ENCODE results near the gene CHRNA4. TPM values are rescaled to one million over a fixed set of nuclear protein-coding genes. Genes with fewer than 3 reads are reported as not detected.

Gene CHRNA4
- total and polyA plus RNA-seq, 2 donors from 2014 or later, result 0.44 to 0.67 TPM

GRCh38 chr20:63403403-63404105 is 42.4 kb upstream of the CHRNA4 start:
- no peak for FAIRE-seq
- H3K9ac ChIP-seq (ENCODE audit: low read length in 3 of 3), result no peak overlapping the region
- DNase-seq, result no peak
- TF ChIP-seq CTCF (IDR thresholded peaks at IDR 0.05; ENCODE audit: borderline replicate concordance, extremely low read depth, insufficient read depth), result no peak
- intact Hi-C loops (cut with DNase I), result no loop called here
- no peak overlapping the region for H3K27ac ChIP-seq (ENCODE audit: low read depth in 2 of 2, low read length in 2 of 2)
- H3K27me3 ChIP-seq (ENCODE audit: control insufficient read depth, insufficient read depth, low read length), result no peaks in the 10 kb centered on the region
- no peak overlapping the region for H3K4me3 ChIP-seq (ENCODE audit: low read length in 3 of 3)
- H3K4me1 ChIP-seq (ENCODE audit: control insufficient read depth in 2 of 3, insufficient read depth in 2 of 3, low read depth in 1 of 3, low read length in 3 of 3), result no peaks in the 10 kb centered on the region
- no peaks in the 10 kb centered on the region for H3K9me3 ChIP-seq (ENCODE audit: control insufficient read depth in 2 of 3, insufficient read depth in 1 of 3, low read length in 3 of 3)
- H3K36me3 ChIP-seq (ENCODE audit: control insufficient read depth in 2 of 3, insufficient read depth in 3 of 3, low read length in 3 of 3), result no peaks in the 10 kb centered on the region

- Histone ChIP-seq H3K9ac (ENCODE audit: low read length in 3 of 3) (no peak overlapping the region), H3K27ac (ENCODE audit: low read depth in 2 of 2, low read length in 2 of 2) (no peak overlapping the region), H3K36me3 (ENCODE audit: control insufficient read depth in 2 of 3, insufficient read depth in 3 of 3, low read length in 3 of 3) (no peaks in the 10 kb centered on the region), H3K27me3 (ENCODE audit: control insufficient read depth, insufficient read depth, low read length) (no peaks in the 10 kb centered on the region), H3K4me3 (ENCODE audit: low read length in 3 of 3) (no peak overlapping the region), H3K9me3 (ENCODE audit: control insufficient read depth in 2 of 3, insufficient read depth in 1 of 3, low read length in 3 of 3) (no peaks in the 10 kb centered on the region), H3K4me1 (ENCODE audit: control insufficient read depth in 2 of 3, insufficient read depth in 2 of 3, low read depth in 1 of 3, low read length in 3 of 3) (no peaks in the 10 kb centered on the region)
- FAIRE-seq (no peak), DNase-seq (no peak)
- TF ChIP-seq CTCF (IDR thresholded peaks at IDR 0.05; ENCODE audit: borderline replicate concordance, extremely low read depth, insufficient read depth), result no peak
- intact Hi-C loops (cut with DNase I), result no loop called here
Measured at GRCh38 chr20:63402860-63403220, 41.7 kb upstream of the CHRNA4 start.

GRCh38 chr20:63402181-63402859 is 41.2 kb upstream of the CHRNA4 start:
- H3K27me3 ChIP-seq (ENCODE audit: control insufficient read depth, insufficient read depth, low read length), result no peaks in the 10 kb centered on the region
- no peak for FAIRE-seq

More at GRCh38 chr20:63402181-63402859, 41.2 kb upstream of the CHRNA4 start:
- no peak overlapping the region for H3K27ac ChIP-seq (ENCODE audit: low read depth in 2 of 2, low read length in 2 of 2)
- no peak for TF ChIP-seq CTCF (IDR thresholded peaks at IDR 0.05; ENCODE audit: borderline replicate concordance, extremely low read depth, insufficient read depth)
- intact Hi-C loops (cut with DNase I), result no loop called here
- DNase-seq, result no peak
- H3K36me3 ChIP-seq (ENCODE audit: control insufficient read depth in 2 of 3, insufficient read depth in 3 of 3, low read length in 3 of 3), result no peaks in the 10 kb centered on the region
- no peak overlapping the region for H3K4me3 ChIP-seq (ENCODE audit: low read length in 3 of 3)
- H3K9ac ChIP-seq (ENCODE audit: low read length in 3 of 3), result no peak overlapping the region
- no peaks in the 10 kb centered on the region for H3K9me3 ChIP-seq (ENCODE audit: control insufficient read depth in 2 of 3, insufficient read depth in 1 of 3, low read length in 3 of 3)
- no peaks in the 10 kb centered on the region for H3K4me1 ChIP-seq (ENCODE audit: control insufficient read depth in 2 of 3, insufficient read depth in 2 of 3, low read depth in 1 of 3, low read length in 3 of 3)

Data from kidney (tissue), 14 donors.